SK-N-MC (cell line): ENCODE results near the gene MTMR3.

Experiments used
- DNase-seq: peaks from one replicate; pipeline ENCODE4 v3.0.0-alpha.2; 2011; ENCODE audit warnings: low read depth, low spot score
- H3K27ac ChIP-seq: fragments of 200-600 bp; sonication (generic); 2 replicates; pipeline ENCODE4 v1.5.1; 2016; ENCODE audit warnings: mixed run types
- H3K36me3 ChIP-seq: fragments of 200-600 bp; sonication (generic); 2 replicates; pipeline ENCODE4 v1.6.1; 2017; ENCODE audit warnings: antibody characterized with exemption, low read length, mixed read lengths; ENCODE audit not compliant: insufficient read depth
- H3K4me3 ChIP-seq: fragments of 200-600 bp; sonication (generic); 2 replicates; pipeline ENCODE4 v1.5.1; 2016
- H3K9ac ChIP-seq: fragments of 200-600 bp; sonication (generic); 2 replicates; pipeline ENCODE4 v1.8.0; 2017; ENCODE audit warnings: mixed run types, mixed read lengths; ENCODE audit not compliant: insufficient read length
- H3K9me3 ChIP-seq: fragments of 200-600 bp; sonication (generic); 2 replicates; pipeline ENCODE4 v1.6.1; 2017; ENCODE audit warnings: low read depth, mild to moderate bottlenecking, antibody characterized with exemption, low read length, moderate library complexity, mixed read lengths
- EZH2 ChIP-seq: fragments of 200-600 bp; sonication (generic); IDR thresholded peaks from one replicate; pipeline ENCODE4 v1.6.1; 2017; ENCODE audit warnings: antibody characterized with exemption
- FOXP2 ChIP-seq: optimal IDR thresholded peaks from 2 replicates; pipeline ENCODE3; 2011; ENCODE audit warnings: mild to moderate bottlenecking, moderate library complexity; ENCODE audit not compliant: insufficient read depth; ENCODE audit errors: extremely low read length, control extremely low read depth
- POLR2AphosphoS5 ChIP-seq: IDR thresholded peaks from 2 replicates; pipeline ENCODE4 v1.6.1; 2012; ENCODE audit warnings: mild to moderate bottlenecking, low read depth, low read length, borderline replicate concordance

The MTMR3 gene

DNA sequence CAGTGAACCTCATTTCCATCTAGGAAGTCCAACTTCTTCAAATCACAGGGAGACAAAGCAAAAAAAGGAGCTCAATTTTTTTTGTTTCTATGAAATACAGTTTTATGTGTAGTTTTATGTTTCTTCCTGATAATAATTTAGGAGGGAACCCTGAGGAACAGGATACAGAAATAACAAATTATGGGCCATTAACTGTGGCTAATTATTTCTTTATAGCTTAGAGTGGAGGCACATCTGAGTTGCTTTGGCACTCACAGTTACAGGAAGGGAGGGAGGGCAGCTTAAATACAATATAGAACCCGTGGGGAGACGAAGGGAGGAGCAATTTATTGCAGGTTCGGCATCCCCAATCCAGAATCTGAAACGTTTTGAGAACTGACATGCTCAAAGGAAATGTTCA is 160.2 kb downstream of the MTMR3 start:
- no peak overlapping the region for H3K4me3 ChIP-seq
- no peaks in the 10 kb centered on the region for H3K36me3 ChIP-seq
- H3K9me3 ChIP-seq = no peaks in the 10 kb centered on the region
- H3K27ac ChIP-seq = no peak overlapping the region
- DNase-seq = no peak
- TF ChIP-seq FOXP2 (no peak), POLR2AphosphoS5 (no peak), EZH2 (no peak)
- H3K9ac ChIP-seq = no peak overlapping the region

DNA sequence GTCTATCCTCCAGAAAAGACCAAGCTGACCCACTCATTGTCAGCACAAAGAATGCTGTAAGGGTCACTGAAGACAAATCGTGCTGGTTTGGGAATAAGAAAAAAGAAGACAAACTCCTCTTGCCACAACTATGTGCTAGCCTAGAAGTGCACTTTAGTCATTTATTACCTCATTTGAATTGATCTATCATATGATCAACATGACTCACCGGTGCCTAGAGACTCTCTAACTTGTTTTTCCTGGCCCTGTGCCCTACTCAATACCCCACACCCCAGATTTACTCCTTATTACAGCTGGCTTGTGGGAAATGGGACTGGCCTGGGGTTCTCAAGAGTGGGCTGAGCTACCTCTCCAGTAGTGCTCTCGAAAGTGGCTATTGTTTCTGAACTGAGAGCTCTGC is 161.4 kb downstream of the MTMR3 start:
- Histone ChIP-seq H3K4me3 (no peak overlapping the region), H3K9me3 (no peaks in the 10 kb centered on the region), H3K36me3 (no peaks in the 10 kb centered on the region), H3K27ac (no peak overlapping the region), H3K9ac (no peak overlapping the region)
- TF ChIP-seq EZH2 (no peak), FOXP2 (no peak), POLR2AphosphoS5 (no peak)
- no peak for DNase-seq

DNA sequence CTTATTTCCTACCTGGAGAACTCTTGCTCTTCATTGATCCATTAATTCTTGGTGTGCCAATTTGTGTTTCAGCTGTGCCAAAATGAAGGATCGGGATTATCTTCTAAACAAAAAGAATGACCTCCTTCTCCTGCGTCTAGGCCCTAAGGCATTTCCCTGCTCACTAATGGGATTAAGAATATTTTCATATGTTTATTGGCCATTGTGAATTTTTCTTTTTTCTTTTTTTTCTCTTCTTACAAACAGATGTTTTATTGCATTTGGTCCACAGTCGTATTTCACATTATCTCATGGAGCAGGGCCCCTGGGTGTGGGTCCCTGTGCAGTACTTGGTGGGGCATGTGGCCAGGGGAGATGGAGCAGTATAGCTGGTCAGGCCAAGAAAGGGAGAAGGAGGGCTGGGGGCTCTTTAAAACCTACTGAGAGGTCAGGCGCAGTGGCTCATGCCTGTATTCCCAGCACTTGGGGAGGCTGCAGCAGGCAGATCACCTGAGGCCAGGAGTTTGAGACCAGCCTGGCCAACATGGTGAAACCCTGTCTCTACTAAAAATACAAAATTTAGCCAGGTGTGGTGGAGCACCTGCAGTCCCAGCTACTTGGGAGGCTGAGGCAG is 162.0 kb downstream of the MTMR3 start:
- TF ChIP-seq FOXP2 (no peak), POLR2AphosphoS5 (no peak), EZH2 (no peak)
- H3K9ac ChIP-seq = no peak overlapping the region
- H3K9me3 ChIP-seq = no peaks in the 10 kb centered on the region
- no peak overlapping the region for H3K27ac ChIP-seq
- no peak for DNase-seq
- no peaks in the 10 kb centered on the region for H3K36me3 ChIP-seq
- no peak overlapping the region for H3K4me3 ChIP-seq

DNA sequence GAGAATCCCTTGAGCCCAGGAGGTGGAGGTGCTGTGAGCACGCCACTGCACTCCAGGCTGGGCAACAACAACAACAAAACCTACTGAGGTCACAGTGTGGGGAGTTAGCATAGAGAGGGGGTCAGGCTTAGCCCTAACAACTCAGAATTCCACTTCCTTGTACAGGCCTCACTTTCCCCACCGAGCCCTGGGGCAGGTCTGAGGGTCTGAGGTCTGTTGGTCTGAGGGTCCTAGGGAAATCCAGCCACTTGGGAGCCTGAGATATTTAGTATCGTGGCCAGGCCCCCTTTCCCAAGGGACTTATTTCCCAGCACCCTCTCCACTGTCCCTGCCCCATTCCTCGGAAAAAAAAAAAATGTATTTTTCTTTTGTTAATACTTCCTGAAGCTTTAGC is 162.5 kb downstream of the MTMR3 start:
- Histone ChIP-seq H3K9me3 (no peaks in the 10 kb centered on the region), H3K36me3 (no peaks in the 10 kb centered on the region), H3K4me3 (no peak overlapping the region), H3K27ac (no peak overlapping the region), H3K9ac (no peak overlapping the region)
- no peak for DNase-seq
- TF ChIP-seq FOXP2 (no peak), EZH2 (no peak), POLR2AphosphoS5 (no peak)

DNA sequence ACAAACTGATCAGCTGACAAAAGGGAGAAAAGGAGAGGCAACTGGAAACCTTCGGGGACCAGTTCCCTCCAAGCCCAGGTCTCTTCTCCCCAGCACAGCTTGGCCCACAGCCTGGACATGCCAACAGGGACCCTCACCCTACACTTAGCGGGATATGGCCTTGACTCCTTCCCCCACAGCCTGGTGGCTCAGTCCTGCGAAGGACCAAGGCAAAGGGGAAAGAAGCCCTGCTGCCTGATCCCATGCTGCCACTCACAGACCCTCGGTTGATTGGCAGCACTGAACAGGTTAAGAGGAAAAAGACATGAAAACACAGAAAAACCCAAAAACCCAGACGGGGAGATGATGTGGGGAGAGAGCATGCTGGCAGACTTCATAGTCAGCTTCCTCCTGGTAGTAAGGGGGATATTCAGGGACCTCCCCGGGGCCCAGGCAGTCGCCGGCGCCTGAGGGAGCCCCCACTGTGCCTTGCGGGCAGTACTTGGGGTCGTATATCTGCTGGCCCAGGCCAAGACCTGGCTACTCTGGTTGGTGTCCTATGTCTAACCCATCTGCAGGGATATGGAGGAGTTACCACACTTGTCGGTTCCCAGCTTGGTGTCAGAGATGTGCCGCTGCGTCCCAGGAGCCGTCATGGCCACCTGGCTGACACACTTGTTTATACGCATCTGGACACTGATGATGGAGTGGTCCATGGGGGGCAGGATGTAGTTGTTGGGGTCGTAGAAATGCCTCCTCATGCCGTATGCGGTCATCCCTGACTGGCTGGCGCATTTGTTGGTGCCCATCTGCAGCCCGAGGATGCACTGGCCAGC is 163.1 kb downstream of the MTMR3 start:
- TF ChIP-seq EZH2 (no peak), POLR2AphosphoS5 (no peak), FOXP2 (no peak)
- no peak for DNase-seq
- Histone ChIP-seq H3K4me3 (no peak overlapping the region), H3K27ac (no peak overlapping the region), H3K9me3 (no peaks in the 10 kb centered on the region), H3K9ac (no peak overlapping the region), H3K36me3 (no peaks in the 10 kb centered on the region)

DNA sequence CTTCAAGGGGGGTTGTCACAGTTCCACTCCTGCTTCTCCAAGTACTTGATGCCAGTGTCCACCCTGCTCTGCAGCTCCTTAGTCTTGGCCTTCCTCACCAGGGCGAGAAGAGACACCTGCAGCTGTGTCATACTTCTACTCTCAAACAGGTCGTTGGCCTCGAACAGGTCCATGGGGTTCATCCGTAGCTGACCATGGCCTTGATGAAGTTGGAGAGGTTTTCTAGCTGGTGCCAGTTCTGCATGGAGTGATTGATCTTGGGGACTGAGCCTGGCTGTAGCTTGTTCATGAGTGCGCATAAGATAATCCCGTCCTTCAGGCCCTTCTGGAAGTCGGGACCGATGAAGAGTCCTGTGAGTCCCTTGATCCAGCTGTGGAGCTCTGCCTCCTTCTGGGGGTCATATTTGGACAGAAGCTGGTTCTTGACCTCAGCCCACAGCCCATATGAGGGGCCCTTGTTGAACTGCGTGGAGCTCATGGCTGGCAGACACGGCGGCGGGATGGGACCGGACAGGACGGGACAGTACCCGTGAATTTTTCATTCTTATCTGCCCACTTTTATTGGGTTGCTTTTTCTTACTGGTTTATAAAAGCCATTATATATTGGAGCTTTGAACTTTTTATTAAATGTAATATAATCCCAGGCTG is 163.9 kb downstream of the MTMR3 start:
- Histone ChIP-seq H3K9ac (no peak overlapping the region), H3K9me3 (no peaks in the 10 kb centered on the region), H3K4me3 (no peak overlapping the region), H3K36me3 (no peaks in the 10 kb centered on the region), H3K27ac (no peak overlapping the region)
- DNase-seq = no peak
- TF ChIP-seq POLR2AphosphoS5 = no peak
- no peak for TF ChIP-seq EZH2
- TF ChIP-seq FOXP2 = no peak

DNA sequence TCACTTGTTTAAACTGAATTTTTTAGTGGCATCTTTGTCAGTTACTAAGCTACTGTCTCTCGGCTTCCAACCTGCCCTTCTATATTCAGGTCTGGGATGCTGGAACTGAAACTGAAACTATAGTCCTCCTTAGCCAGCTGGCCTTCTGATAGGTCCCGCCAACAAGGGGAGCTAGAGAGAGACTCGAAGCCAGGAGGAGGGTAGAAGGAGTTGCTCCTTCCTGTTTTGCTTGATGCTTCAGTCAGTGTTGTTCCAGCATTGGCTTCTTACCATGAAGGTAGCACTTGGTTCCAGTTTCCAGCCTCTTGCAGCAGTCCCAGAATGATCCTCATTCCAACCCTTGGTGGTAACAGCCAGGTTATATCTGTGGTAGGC is 164.4 kb downstream of the MTMR3 start:
- Histone ChIP-seq H3K9ac (no peak overlapping the region), H3K36me3 (no peaks in the 10 kb centered on the region), H3K27ac (no peak overlapping the region), H3K9me3 (no peaks in the 10 kb centered on the region), H3K4me3 (no peak overlapping the region)
- TF ChIP-seq FOXP2 (no peak), POLR2AphosphoS5 (no peak), EZH2 (no peak)
- no peak for DNase-seq

DNA sequence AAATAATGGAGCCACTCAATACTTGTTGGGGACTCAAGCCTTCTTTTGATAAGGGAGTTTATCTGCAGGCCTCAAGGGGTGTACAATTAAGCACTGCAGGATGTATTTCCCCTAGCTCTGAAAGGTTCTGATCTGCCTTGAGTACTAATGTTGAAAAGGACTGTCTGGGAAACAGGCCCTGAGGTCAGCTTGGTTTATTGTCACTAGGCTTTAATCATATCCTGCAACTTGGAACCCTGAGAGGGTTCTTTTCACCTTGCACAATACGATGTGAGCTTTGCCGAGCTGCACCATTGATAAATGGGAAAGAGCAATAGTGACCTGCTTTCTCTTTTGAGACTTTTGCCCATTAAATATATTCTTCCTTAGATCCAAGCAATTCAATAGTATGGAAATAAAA is 165.7 kb downstream of the MTMR3 start:
- no peaks in the 10 kb centered on the region for H3K9me3 ChIP-seq
- no peak overlapping the region for H3K27ac ChIP-seq
- no peak overlapping the region for H3K9ac ChIP-seq
- no peaks in the 10 kb centered on the region for H3K36me3 ChIP-seq
- TF ChIP-seq POLR2AphosphoS5 (no peak), EZH2 (no peak), FOXP2 (no peak)
- no peak for DNase-seq
- H3K4me3 ChIP-seq = no peak overlapping the region
